Measurements from ENCODE around the gene CSNK1G2. TPM values are rescaled to one million over a fixed set of nuclear protein-coding genes. Genes with fewer than 3 reads are reported as not detected.
A peak's percentile ranks its signal among the peaks of the same experiment; 100 is the strongest.

The CSNK1G2 gene
- total RNA-seq, 4 donors from 2014 or later, result 34.1 to 52.6 (median 48.5) TPM

GRCh38 chr19:2003874-2004273 is 62.9 kb downstream of the CSNK1G2 start:
- Histone ChIP-seq H3K27ac (replicated peaks in 1 of 4) (peak overlapping the region; percentile 34 to 63 (median 56)), H3K4me1 (peaks cover 0 to 14% (median 4%) of the 10 kb centered on the region in 4 donors), H3K4me3 (no peak overlapping the region), H3K9me3 (no peaks in the 10 kb centered on the region), H3K36me3 (peaks cover 14 to 43% (median 29%) of the 10 kb centered on the region in 4 donors), H3K27me3 (no peaks in the 10 kb centered on the region)
- 77% methylated on average over 4 of the region's 4 CpGs for WGBS
- no peak for DNase-seq (ENCODE audit: extremely low spot score)
- TF ChIP-seq CTCF (IDR thresholded peaks at IDR 0.05), result no peak
- peak in 1 of 2 donors; percentile 16 for TF ChIP-seq POLR2AphosphoS5 (IDR thresholded peaks at IDR 0.05)
- intact Hi-C loops (cut with DNase I), result no loop called here

- Histone ChIP-seq H3K4me3 (no peak overlapping the region), H3K4me1 (peaks cover 9 to 35% (median 27%) of the 10 kb centered on the region in 4 donors), H3K9me3 (no peaks in the 10 kb centered on the region), H3K36me3 (peaks cover 0 to 7% (median 2%) of the 10 kb centered on the region in 4 donors), H3K27ac (replicated peaks in 1 of 4) (no peak overlapping the region), H3K27me3 (no peaks in the 10 kb centered on the region)
- intact Hi-C loops (cut with DNase I), result no loop called here
- TF ChIP-seq POLR2AphosphoS5 (IDR thresholded peaks at IDR 0.05) (no peak), EP300 (IDR thresholded peaks at IDR 0.05) (no peak), CTCF (IDR thresholded peaks at IDR 0.05) (no peak), POLR2A (IDR thresholded peaks at IDR 0.05; ENCODE audit: low read depth) (no peak)
- 96% methylated on average over 15 of the region's 20 CpGs for WGBS
- DNase-seq (ENCODE audit: extremely low spot score), result no peak
Measured at GRCh38 chr19:2010135-2010668, 69.2 kb downstream of the CSNK1G2 start.

- Histone ChIP-seq H3K4me1 (peaks cover 10 to 37% (median 29%) of the 10 kb centered on the region in 4 donors), H3K4me3 (no peak overlapping the region), H3K36me3 (peaks cover 0 to 7% (median 2%) of the 10 kb centered on the region in 4 donors), H3K27me3 (no peaks in the 10 kb centered on the region), H3K9me3 (no peaks in the 10 kb centered on the region), H3K27ac (replicated peaks in 1 of 4) (no peak overlapping the region)
- 89% methylated on average over 12 of the region's 12 CpGs for WGBS
- intact Hi-C loops (cut with DNase I), result no loop called here
- no peak for DNase-seq (ENCODE audit: extremely low spot score)
- TF ChIP-seq POLR2AphosphoS5 (IDR thresholded peaks at IDR 0.05) (no peak), POLR2A (IDR thresholded peaks at IDR 0.05; ENCODE audit: low read depth) (no peak), CTCF (IDR thresholded peaks at IDR 0.05) (no peak), EP300 (IDR thresholded peaks at IDR 0.05) (no peak)
Measured at GRCh38 chr19:2011169-2011568, 70.2 kb downstream of the CSNK1G2 start.

- DNase-seq (ENCODE audit: extremely low spot score), result no peak
- TF ChIP-seq EP300 (IDR thresholded peaks at IDR 0.05), result no peak
- no peak for TF ChIP-seq POLR2A (IDR thresholded peaks at IDR 0.05; ENCODE audit: low read depth)
- no peak for TF ChIP-seq POLR2AphosphoS5 (IDR thresholded peaks at IDR 0.05)
- no peak for TF ChIP-seq CTCF (IDR thresholded peaks at IDR 0.05)
- peak overlapping the region; percentile 23 to 74 (median 40) for H3K27ac ChIP-seq (replicated peaks in 1 of 4)
- intact Hi-C loops (cut with DNase I), result no loop called here
- peaks cover 0 to 7% (median 2%) of the 10 kb centered on the region in 4 donors for H3K36me3 ChIP-seq
- H3K4me1 ChIP-seq, result peaks cover 15 to 38% (median 35%) of the 10 kb centered on the region in 4 donors
- H3K4me3 ChIP-seq, result no peak overlapping the region
- H3K27me3 ChIP-seq, result no peaks in the 10 kb centered on the region
- 83% methylated on average over 13 of the region's 21 CpGs for WGBS
- no peaks in the 10 kb centered on the region for H3K9me3 ChIP-seq
Measured at GRCh38 chr19:2012941-2013682, 72.1 kb downstream of the CSNK1G2 start.

Data from esophagus muscularis mucosa (tissue), 4 donors.